HepG2 (cell line): Measurements from ENCODE around the gene TAS1R3.

Experiments used
- EZH2 ChIP-seq: conservative IDR thresholded peaks from 2 replicates; pipeline ENCODE4 v1.6.1; 2012; ENCODE audit warnings: mild to moderate bottlenecking, low read depth, low read length, moderate library complexity
- HDAC2 ChIP-seq: sonication (generic); formaldehyde crosslinking; IDR thresholded peaks from 2 replicates; pipeline ENCODE4 v1.4.0; 2020; ENCODE audit warnings: missing genetic modification reagents
- POLR2A ChIP-seq, 2 experiments: IDR thresholded peaks; 2 replicates each; pipeline ENCODE4 v1.6.1; 2011; ENCODE audit warnings: low read depth in 2 of 2, low read length in 2 of 2, mild to moderate bottlenecking in 1 of 2, moderate library complexity in 1 of 2; ENCODE audit not compliant: insufficient read depth in 1 of 2
- ZNF335 ChIP-seq: sonication (generic); formaldehyde crosslinking; IDR thresholded peaks from 2 replicates; pipeline ENCODE4 v1.4.0; 2020; ENCODE audit warnings: missing genetic modification reagents
- TF ChIP-seq, protein P1 (sequence below): sonication (generic); formaldehyde crosslinking; IDR thresholded peaks from 2 replicates; pipeline ENCODE4 v1.4.0; 2020; ENCODE audit warnings: missing genetic modification reagents

GRCh38 chr1:1340791-1341548, 9.9 kb downstream of the TAS1R3 start:
- TF ChIP-seq HDAC2 (CRISPR knock-in tag) = no peak
- no peak for TF ChIP-seq POLR2A (IDR thresholded peaks at IDR 0.05; ENCODE audit: insufficient read depth in 1 of 2, low read depth in 2 of 2, low read length in 2 of 2)
- TF ChIP-seq, protein P1, sequence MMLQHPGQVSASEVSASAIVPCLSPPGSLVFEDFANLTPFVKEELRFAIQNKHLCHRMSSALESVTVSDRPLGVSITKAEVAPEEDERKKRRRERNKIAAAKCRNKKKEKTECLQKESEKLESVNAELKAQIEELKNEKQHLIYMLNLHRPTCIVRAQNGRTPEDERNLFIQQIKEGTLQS (CRISPR knock-in tag) = no peak
- no peak for TF ChIP-seq EZH2
- no peak for TF ChIP-seq ZNF335 (CRISPR knock-in tag)
